Muscle of arm (tissue), 12 donors: ENCODE data around the gene DENND1A. TPM values are rescaled to one million over a fixed set of nuclear protein-coding genes. Genes with fewer than 3 reads are reported as not detected.
"Not testable (repeated sequence)": the region's sequence is repeated elsewhere in the genome, so short reads cannot be mapped to it uniquely, and the experiment has no call there.

Experiments
- DNase-seq: peaks from one replicate; pipeline ENCODE4 v3.0.0-alpha.2; 2013
- polyA plus RNA-seq, 12 donors: library from polyadenylated mRNA; unstranded; fragments of 120-200 nt; gene quantifications; one replicate each; pipeline ENCODE4 v1.2.1, GENCODE V29; 2013; ENCODE audit not compliant: insufficient read length in 12 of 12

The DENND1A gene
- polyA plus RNA-seq, 12 donors, result 12.7 to 19.4 (median 13.7) TPM; not detected in 1

DNA sequence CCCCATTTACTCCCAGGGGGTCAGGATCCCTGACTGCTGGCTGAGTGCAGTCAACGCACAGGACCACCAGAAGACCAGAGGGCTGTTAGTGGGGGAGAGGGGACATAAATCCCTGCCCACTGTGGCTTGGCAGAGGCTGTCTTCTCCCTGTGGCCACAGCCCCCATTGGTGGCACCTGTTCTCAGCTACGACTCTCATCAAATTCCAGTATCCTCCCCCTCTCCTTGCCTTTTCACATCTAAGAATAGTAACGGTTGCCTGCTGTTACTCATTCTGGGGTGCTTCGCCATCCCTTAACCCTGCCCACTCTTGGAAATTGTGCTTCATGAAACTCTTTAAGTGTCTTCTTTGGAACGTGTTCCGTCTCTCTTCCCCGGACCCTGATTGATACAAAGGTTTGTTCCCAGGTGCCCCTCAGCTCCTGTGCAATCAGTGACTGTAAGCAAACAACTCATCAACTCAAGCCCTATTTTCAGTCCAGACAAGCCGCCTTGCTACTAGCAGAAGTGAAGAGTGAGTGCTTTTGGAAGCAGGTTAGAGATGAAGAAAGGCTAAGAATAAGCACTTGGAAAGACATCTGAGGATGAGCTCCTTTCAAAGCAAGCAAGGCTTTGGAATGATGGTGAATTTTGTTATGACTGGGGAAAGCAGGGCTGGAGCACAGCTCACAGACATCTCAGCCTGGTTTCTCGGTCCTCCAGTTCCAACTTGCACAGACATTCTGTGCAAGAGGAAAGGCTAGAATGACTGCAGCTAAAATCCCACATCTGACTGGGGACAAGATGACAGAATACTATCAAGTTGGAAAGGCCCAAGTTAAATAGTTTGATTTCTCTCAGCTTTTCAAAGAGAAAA is 22.9 kb upstream of the DENND1A start:
- DNase-seq, result no peak

DNA sequence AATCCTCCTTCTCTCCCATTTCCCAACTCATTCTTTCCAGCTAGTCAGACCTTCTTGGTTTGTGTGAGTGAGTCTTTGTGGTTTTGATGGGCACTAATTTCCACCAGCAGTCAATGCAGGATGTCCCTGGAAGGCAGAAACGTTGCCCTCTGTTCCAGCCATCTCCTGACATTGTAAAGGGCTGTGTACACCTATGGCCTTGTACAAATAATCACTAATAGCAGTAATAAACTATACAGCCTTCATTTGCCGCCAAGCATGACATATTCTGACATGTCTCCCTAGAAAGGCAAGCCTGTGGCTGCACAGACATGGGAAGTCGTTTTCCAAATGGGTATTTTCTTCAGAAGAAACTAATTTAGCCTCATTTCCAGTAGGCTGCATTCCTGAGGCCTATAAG is 18.4 kb upstream of the DENND1A start:
- DNase-seq, result no peak

DNA sequence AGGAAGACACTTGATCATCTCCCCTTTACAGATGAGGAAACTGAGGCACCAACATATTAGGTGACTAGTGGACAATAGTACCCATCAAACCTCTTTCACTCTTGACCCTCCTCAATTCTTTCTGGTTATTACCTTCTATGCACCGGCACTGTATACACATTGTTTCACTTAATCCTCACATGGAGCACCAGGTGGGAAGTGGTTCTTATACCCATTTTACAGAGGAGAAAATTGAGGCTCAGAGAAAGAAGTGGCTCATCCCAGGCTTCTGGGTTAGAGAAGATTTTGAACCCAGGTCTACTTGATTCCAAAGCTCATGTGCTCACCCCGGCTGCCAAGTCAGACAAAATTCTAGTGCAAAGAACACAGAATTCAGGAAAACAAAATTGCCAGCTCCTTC is 17.4 kb upstream of the DENND1A start:
- DNase-seq, result no peak

DNA sequence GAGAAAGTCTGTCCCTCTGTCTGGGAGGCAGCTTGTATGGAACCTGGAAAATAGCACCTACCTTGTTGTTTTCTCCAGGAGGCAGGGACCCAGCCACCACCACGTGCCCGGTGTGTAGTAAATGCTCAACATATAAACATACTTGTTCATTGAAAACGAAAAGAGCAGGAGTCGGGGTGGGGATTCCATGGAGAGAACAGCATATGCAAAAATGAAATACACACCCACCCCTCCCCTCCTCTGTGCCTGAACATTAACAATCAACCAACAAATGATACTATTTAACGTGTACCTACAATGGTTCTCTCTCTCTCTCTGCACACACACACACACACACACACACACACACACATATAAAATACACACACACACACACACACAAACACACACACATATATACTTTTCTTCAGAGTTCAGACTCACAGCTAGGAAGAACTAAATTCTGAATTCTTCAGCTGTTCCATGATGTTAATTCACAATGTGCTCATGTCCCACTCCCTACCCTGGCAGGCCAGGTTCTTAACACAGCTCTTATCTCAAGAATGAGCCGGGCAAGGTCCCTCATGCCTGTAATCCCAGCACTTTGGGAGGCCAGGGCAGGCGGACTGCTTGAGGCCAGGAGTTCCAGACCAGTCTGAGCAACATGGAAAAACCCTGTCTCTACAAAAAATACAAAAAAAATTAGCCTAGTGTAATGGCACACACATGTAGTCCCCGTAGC is 16.3 kb upstream of the DENND1A start:
- DNase-seq, result no peak

DNA sequence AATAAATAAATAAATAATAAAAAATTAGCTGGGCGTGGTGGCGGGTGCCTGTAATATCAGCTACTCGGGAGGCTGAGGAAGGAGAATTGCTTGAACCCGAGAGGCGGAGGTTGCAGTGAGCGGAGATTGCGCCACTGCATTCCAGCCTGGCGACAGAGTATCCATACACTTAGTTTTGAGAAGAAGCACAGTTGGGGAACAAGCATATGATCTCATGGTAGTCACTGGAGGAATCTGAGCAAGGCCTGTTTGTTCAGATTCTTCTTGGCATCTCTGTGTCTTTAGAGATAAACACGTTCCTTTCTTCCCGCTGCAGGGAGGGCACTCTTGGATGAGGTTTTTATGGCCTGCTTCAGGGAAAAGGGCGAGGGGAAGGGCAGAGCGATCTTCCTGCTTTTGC is 15.6 kb upstream of the DENND1A start:
- no peak for DNase-seq

DNA sequence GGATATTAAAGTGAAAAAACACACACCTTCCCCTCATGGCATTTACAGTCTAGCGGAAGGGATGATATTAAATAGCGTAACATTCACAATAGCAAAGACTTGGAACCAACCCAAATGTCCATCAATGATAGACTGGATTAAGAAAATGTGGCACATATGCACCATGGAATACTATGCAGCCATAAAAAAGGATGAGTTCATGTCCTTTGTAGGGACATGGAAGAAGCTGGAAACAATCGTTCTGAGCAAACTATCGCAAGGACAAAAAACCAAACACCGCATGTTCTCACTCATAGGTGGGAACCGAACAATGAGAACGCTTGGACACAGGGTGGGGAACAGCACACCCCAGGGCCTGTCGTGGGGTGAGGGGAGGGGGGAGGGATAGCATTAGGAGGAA is 14.5 kb upstream of the DENND1A start:
- not testable (repeated sequence) for DNase-seq

DNA sequence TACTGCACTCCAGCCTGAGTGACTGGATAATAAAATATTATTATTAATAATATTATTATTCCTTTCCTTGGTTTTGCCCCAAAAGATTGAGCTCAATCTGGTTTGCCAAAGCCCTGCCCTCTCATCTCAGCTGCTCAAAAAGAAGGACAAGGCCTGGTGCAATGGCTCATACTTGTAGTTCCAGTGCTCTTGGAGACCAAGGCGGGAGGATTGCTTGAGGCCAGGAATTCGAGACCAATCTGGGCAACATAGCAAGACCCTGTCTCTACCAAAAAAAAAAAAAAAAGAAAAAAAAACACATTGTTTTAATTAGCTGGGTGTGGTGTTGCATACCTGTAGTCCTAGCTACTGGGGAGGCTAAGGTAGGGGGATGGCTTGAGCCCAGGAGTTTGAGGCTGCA is 13.7 kb upstream of the DENND1A start:
- DNase-seq, result no peak

DNA sequence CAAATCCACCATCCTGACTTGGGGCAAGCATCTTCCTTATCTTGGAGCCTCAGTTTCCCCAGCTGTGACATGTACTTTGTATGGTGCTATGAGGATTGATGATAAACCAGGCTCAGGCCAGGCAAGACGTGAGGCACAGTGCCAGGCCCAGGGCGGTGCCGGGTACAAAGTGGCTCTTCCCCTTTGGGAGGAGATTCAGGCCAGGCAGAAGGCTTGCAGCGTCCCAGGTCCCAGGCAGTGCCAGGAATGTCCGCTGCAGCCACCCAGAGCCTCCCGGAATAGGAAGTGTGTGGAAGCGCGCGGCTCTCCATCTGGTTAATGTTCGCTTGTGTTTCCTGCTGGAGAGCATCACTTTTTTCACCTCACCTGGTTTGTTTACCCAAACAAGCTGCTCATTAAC is 12.6 kb upstream of the DENND1A start:
- DNase-seq, result no peak

DNA sequence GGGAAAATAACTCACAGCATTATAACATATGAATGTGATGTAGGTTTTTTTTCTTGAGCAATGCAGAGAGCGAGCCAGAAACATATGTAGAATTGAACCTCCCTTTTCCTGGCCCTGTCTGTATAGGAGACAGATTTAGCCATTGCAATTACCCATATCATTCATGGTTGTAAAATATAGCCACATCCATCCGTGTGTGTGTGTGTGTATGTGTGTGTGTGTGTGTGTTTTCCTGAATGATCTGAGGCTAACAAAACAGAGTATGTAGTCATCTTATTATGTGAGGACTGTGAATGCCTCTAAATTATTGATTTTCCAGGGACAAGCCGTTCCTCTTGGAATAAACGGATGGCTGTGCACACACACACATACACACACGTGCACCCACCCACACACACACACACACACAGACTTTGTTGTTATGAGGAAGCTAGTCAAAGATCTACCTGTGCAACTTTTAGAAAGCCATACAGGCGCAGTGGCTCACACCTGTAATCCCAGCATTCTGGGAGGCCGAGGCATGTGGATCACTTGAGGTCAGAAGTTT is 11.7 kb upstream of the DENND1A start:
- no peak for DNase-seq

DNA sequence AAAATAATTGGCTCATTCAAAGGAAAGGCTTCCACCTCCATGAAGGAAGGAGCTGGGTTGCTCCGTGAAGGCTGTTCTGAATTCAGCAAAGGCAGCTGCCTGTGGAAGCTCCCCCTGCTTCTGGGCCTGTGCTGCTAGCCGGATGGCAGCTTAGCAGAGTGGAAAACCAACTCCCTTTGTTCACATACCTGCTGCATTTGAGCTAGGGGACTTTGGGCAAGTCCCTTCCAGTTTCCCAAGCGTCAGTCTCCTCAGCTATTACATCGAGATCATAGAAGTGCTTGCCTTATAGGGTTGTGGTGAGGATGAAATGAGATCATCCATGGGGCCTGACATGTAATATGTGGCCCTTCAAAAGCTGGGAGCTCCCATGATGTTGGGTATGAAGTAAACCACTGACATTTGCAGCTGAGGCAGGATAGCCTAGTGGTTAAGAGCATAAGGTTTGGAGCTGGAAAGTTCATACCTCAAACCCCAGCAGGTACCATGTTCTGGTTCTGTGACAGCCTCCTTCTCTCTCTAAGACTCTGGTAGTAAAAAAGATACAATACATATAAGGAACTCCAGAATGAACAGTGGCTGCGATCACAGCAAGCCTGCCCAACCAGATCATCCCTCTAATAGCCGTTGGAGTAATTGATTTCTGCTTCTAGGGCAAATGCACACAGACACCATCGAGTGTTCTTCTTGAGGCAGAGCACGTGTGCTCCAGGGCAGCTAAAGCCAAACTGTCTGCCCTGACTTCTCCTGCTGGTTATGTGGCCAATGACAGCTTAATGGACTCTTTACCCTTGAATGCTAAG is 11.0 kb upstream of the DENND1A start:
- no peak for DNase-seq

DNA sequence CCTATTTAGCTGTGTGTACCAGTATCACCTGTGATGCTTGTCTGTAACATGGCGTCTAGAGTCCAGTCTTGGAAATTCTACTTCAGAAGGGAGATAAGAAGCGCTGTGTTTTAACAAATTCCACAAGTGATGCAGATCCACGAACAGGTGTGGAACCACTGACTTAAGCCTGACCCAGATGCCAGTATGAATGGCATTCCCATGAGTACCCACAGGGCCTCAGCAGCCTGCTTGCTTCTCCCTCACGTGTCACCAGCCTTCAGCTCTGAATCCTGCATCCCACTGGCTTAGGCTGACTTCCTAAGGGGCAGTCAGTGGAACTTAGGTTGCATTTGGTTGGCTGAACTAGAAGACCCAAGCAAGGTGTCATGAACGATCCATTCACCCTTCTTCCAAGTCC is 8.5 kb upstream of the DENND1A start:
- DNase-seq, result no peak

DNA sequence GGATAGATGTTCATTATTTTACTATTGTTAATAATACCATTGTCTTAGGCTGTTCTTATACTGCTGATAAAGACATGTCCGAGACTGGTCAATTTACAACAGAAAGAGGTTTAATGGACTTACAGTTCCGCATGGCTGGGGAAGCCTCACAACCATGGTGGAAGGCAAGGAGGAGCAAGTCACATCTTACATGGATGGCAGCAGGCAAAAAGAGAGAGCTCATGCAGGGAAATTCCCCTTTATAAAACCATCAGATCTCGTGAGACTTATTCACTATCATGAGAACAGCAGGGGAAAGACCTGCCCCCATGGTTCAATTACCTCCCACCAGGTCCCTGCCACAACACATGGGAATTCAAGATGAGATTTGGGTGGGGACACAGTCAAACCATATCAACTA is 6.6 kb upstream of the DENND1A start:
- DNase-seq, result not testable (repeated sequence)

DNA sequence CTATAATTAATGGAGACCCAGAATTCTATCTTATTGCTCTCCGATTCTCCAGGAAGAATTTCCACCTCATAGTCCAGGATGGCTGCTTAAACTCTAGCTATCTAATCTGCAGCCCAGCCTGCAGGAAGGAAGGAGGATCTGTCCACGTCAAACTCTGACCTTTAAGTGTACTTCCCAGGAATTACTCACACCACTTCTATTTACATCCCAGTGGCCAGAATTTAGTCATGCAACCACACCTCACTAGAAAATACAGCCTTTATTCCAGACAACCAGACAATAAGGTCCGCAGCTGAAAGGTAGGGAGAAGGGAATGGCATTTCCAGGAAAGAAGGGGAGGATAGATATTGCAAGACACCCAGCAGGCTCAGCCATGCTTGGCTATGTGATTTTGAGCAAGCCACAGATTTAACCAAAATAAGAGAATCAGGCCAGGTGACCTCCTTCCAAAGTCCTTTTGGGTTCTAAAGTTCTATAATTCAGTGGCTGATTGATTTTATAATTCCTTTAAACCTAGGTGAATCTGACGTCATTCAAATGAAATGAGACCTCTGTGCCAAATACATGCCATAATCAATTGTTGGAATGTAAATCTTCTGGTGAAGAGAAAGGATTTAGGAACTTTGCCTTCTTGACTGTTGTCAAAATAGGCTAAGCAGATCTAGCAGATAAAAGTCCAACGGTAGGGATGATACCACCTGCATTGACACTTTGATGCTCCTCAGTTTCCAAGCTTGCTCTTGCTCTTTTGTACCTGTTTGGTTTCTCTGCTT is 3.7 kb upstream of the DENND1A start:
- no peak for DNase-seq

DNA sequence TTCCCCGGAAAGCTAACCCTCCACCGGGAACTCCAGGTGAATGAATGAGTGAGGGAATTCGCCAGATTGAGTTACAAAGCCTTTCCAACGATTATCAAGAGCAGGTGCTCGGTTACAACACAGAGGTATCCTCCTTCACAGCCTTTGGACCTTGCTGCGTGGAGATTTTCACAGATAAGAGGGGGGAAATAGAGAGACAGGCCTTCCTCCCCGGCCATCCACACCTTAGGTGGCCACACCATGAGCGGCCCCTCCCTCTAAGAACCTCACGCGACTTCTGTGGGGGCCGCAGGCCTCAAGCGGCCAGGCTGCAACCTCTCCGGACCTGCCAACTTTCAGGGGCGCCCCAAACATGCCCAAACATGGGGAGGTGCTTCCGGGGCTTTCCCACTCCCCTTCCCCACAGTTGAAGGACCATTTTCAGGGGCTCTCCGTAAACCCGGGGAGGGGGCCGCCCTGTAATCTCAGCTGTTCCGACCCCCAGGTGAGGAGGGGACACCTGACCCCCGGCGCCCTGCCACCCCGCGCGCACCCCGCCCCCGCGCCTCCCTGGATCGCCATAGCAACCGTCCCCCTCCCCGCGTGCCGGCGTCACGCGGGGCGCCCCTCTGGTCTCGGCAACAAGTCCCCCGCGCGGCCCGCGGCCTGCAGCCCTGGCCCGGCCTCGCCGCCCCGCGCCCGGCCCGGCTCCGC is 603 bp downstream of the DENND1A start:
- DNase-seq, result no peak

DNA sequence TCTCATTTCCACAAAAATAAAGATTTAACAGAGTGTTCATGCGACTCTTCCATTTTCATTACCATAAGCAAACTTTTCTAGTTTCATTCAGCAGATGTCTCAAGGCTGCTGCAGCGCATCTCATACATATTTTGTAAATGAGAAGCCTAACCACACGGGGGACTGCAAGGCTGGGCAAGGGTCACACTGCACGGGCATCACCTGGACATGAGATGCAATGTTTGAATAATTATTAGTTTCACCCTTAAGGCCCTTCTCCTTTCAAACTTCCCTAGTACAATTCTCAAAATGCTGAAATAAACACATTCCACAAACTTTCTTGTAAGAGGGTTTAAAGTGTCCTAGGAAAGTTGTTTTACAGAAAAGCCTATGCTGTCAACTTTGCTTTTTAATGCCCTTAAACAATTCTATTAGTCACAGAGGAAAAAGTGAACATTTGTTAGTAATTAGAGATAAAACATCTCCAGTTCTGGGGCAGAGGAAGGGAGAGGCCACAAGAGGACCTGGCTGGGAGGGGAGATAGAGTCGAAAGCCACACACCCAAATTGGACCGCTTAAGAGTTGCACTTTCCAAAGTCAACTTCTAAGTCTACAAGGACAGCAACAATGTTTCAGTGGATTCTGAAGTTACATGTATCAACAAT is 1.3 kb downstream of the DENND1A start:
- no peak for DNase-seq

DNA sequence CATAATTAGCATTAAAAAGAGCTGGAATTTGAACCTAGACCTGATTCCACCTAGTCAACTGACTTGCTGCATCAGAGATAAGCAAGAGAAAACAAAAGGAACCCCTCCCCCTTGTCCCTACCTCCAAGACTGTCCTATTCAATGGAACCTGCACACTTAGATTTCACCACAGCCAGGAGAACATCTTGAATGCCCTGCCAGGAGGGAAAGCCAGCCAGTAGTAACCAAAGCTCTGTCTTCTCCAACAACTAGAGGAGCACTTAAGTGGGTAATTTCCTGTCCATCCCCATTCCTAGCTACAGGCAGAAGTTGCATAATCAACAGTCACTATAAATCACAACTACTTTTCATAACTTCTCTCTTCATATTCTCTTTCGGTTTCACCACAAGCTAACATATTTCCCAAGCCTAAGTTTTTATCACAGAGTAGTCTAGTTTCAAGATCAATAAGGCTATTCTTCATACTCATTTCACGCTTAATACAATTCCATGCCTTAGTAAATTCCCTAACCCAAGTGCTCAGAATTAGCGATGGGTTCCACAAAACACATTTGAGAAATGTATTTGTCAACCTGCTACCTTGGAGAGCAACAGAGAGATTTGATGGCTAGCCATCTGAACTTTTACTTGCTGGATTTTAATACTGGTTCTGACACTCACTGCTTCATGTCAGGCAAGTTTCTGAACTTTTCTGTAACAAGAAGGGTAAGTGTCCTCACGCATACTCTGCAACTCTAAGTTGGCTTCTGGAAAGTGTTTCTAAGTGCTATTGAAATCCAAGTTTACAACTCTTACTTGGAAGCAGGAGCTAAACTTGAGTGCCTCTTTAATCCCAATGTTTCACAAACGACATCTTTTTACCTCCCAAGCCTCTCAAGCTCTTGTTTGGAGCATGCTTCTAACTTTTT is 2.0 kb downstream of the DENND1A start:
- no peak for DNase-seq

DNA sequence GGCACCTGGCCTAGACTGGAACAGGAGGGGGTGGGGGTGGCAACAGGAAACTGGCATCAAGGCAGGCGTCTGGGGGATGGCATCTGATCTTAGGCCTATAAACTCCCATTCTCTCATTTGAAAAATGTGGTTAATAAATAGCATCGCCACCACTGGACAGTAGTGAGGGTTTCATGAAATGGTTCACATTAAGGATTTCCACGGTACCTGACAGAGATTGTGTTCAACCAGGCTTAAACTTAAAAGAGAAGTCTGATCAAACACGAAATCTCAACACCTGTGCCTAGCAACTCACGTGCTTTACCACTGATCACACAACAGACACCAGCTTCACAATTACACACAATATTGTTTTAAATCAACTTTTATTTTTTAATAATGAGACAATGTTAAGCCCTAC is 3.0 kb downstream of the DENND1A start:
- no peak for DNase-seq

DNA sequence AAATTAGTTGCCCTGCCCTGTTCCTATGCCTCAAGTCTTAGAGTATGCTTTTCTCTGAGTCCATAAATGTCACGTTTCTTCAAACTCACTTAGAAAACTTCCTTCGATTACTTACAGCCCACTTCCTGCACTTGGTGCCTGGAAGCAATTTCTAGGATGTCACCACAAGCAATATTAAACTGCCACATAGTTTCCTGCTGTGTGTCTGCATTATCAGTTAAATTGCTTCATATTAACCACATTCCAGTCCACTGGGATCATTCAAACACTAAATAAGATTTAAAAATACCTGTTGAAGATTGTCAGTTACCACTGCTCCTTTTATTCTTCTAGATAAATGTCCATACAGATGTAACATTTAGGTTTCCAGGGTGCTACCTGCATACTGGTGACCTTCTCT is 4.1 kb downstream of the DENND1A start:
- DNase-seq, result no peak

DNA sequence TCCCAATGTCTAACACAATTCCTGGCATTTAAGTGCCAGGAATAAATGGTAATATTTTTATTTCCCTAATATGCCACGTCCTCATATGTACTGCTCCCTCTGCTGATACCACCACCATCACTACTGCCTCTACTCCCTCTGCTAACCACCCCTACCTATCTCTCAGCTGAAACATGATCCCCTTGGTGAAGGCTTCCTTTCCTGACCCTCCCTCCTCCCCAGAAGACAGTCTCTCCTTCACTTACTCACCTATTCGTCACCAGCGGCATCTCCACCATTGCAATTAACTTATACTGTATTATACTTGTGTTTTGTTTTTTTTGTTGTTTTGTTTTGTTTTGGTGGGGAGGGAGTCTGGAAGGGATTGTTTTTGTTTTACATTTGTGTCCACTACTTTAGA is 4.8 kb downstream of the DENND1A start:
- DNase-seq, result no peak
